Ectodermal cell (in vitro differentiated cells): ENCODE measurements around the gene RAPGEF3.

Experiments
- H3K27ac ChIP-seq: 2 replicates; pipeline ENCODE4 v1.7.0; 2013; ENCODE audit warnings: mild to moderate bottlenecking, low read depth, low read length; ENCODE audit not compliant: insufficient read depth, poor library complexity, severe bottlenecking
- H3K27me3 ChIP-seq: 2 replicates; pipeline ENCODE4 v1.7.0; 2013; ENCODE audit warnings: mild to moderate bottlenecking, low read length; ENCODE audit not compliant: insufficient read depth, control insufficient read depth, poor library complexity, severe bottlenecking
- H3K36me3 ChIP-seq: one replicate; pipeline ENCODE4 v1.7.0; 2013; ENCODE audit warnings: low read length; ENCODE audit not compliant: control insufficient read depth, insufficient read depth
- H3K4me1 ChIP-seq: one replicate; pipeline ENCODE4 v1.7.0; 2013; ENCODE audit warnings: low read length; ENCODE audit not compliant: control insufficient read depth, insufficient read depth
- H3K4me3 ChIP-seq: 2 replicates; pipeline ENCODE4 v1.7.0; 2013; ENCODE audit warnings: low read depth, low read length, control low read depth; ENCODE audit not compliant: insufficient read depth
- H3K9me3 ChIP-seq: 2 replicates; pipeline ENCODE4 v1.7.0; 2013; ENCODE audit warnings: mild to moderate bottlenecking, low read length, moderate library complexity; ENCODE audit not compliant: control insufficient read depth
- WGBS, 2 experiments: methylation state at CpG; one replicate each; pipeline ENCODE4 v1.1.7; 2013; ENCODE audit warnings: missing lambda C conversion rate in 2 of 2; 5-methylcytosine and 5-hydroxymethylcytosine counted together

RAPGEF3 gene

DNA sequence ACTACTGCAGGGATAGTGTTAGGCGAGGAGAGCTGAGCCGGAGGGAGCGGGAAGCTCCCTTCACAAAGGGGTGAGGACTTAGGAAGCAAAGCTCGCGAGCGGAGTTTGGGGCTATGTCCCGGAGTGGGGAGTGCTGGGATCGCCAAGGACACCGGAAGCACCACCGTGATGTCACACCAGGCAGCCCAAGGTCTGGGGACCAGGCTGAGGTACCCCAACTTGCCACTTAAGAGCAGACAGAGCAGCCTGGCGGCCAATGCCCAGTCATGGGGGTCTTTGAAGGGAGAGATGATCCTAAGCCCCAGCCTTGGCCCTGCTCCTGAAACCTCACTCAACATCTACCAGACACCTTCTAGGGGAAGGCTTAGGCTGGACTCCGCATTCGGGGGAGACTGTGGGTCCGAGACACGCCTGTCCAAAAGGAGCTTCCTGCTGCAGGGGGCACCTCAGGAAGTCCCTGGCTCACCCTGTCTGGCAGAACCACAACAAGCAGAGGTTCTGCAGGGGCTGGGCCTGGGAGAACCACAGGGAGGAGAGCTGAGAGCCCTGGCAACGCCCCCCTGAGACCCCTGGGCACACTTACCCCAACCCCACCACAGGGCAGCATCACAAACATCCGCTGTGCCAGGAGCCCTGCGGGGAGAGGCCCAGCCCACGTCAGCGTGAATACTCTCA lies 32.1 kb upstream of the RAPGEF3 start:
- Histone ChIP-seq H3K4me1 (no peaks in the 10 kb centered on the region), H3K4me3 (no peak overlapping the region), H3K27ac (no peak overlapping the region), H3K36me3 (peaks cover 14% of the 10 kb centered on the region), H3K27me3 (no peaks in the 10 kb centered on the region), H3K9me3 (no peaks in the 10 kb centered on the region)
- 94 to 96% methylated on average over 20 of the region's 20 CpGs for WGBS, 2 experiments

DNA sequence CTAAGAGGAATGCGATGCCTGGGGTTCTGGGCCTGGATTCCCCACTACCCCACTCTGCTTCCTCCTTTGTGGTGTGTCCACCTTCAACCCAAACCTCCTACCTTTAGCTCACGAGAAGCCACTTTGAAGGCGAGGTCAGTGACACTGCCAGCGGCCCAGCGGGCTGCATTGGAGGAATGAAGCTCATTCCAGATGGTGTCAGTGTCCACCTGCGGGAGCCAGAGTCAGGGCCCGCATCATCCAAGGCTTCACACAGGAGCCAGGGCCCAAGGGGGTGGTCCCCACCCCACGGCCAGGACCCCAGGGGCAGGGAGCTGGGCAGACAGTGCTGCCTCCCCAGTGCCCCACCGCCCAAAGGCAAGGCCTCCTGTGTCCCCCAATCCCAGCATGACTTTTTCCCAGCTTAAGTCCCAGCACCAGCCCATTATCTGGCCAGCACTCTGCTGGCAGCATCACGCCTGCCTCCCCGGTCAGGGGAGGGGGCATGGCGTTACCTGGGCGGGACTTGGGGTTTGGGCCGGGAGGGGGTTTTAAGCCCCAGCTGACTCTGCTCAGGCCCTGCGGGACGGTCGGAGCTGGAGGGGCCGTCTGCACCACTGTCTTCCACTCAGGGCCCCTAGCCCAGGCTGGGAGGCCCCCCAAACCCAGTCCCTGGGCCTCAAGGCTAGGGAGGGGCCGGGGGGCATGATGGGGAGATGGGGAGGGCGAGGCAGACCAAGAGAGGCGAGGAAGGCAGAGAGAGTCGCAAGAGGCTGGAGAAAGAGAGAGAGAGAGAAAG lies 31.2 kb upstream of the RAPGEF3 start:
- 93 to 94% methylated on average over 22 of the region's 22 CpGs for WGBS, 2 experiments
- Histone ChIP-seq H3K27ac (no peak overlapping the region), H3K9me3 (no peaks in the 10 kb centered on the region), H3K4me1 (no peaks in the 10 kb centered on the region), H3K36me3 (peaks cover 22% of the 10 kb centered on the region), H3K4me3 (no peak overlapping the region), H3K27me3 (no peaks in the 10 kb centered on the region)

DNA sequence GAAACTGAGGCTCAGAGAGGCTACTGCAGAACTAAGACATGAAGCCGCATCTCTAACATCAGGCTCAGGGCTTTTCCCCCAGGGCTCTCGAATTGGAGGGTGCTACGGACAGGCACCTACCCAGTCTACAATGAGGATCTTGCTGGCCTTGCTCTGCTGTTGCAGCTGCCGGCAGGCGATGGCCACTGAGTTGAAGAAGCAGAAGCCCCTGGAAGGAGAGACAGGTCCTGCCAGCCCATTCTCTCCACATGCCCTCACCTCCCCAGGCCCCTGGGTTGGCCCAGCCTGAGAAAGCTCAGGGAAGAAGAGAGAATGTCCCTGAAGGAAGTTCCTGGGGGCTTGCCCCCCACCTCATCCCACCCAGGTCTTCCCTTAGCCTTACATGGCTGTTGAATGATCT lies 30.5 kb upstream of the RAPGEF3 start:
- no peak overlapping the region for H3K4me3 ChIP-seq

DNA sequence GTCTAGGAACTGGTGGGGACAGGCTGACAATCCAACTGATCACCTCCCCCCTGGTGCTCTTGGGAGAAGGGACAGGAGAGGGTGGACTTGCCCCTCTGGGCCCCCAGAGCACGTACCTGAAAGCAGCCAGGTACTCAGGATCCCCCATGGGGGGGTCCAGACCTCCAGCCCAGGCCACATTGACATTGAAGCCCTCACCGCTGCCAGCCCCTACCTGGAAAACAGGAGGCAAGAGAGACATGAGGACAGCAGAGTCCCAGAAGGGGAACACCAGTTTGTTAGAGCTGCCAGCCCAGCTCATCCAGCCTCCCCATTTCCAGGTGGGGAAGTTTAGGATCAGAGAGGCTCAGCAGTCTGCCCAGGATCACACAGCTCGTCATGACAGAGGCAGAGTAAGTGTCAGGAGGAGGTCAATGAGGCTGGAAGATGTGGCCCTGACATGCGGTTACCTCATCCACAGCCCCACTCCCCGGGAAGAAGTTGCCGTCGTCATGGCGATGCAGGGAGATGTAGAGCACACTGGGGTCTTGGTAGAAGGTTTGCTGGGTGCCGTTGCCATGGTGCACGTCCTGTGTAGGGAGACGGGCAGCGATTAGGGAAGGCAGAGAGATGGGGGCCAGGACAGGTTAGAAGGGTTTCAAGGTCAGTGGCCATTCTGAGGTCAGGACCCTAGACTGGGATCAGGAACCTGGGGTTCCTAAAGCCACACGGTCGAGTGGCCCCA lies 29.1 kb upstream of the RAPGEF3 start:
- H3K9me3 ChIP-seq = no peaks in the 10 kb centered on the region
- WGBS, 2 experiments = 86 to 89% methylated on average over 14 of the region's 14 CpGs
- no peaks in the 10 kb centered on the region for H3K4me1 ChIP-seq
- no peak overlapping the region for H3K4me3 ChIP-seq
- no peaks in the 10 kb centered on the region for H3K27me3 ChIP-seq
- no peak overlapping the region for H3K27ac ChIP-seq
- H3K36me3 ChIP-seq = peaks cover 41% of the 10 kb centered on the region

More for the DNA sequence above, 30.5 kb upstream of the RAPGEF3 start:
- no peak overlapping the region for H3K27ac ChIP-seq
- no peaks in the 10 kb centered on the region for H3K27me3 ChIP-seq
- no peaks in the 10 kb centered on the region for H3K9me3 ChIP-seq
- WGBS, 2 experiments = 96 to 98% methylated on average over 5 of the region's 5 CpGs
- no peaks in the 10 kb centered on the region for H3K4me1 ChIP-seq
- H3K36me3 ChIP-seq = peaks cover 29% of the 10 kb centered on the region

DNA sequence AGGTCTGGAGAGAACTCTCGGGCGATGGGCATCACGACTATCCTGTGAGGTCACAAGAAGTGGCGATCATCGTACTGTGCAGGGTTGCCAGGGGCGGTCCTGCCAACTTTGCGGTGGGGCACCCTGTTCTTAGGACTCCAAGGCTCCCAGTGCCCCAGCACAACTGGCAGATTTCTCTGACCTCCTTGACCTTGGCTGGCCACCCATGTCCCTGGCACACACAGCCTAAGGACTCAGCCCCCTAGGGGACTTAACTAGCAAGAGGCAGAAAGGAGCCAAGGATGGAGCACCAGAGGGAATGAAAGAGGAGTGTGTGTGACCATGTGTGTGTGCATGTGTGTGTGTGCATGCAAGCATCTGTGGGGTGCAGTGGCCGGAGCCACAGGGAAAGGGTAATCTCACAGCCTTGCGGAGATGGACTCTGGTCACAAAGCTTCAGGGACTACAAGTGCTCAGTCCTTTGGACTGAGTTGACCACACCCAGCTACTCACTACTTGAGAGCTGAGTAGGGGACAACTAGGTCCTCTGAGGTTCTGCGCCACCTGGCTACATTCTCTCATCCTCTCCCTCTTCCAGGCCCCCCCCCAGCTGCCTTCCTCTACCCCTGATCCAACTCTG lies 28.1 kb upstream of the RAPGEF3 start:
- no peak overlapping the region for H3K4me3 ChIP-seq
- no peaks in the 10 kb centered on the region for H3K4me1 ChIP-seq
- no peak overlapping the region for H3K27ac ChIP-seq
- WGBS, 2 experiments = 94 to 97% methylated on average over 10 of the region's 10 CpGs
- H3K27me3 ChIP-seq = no peaks in the 10 kb centered on the region
- peaks cover 41% of the 10 kb centered on the region for H3K36me3 ChIP-seq
- no peaks in the 10 kb centered on the region for H3K9me3 ChIP-seq

DNA sequence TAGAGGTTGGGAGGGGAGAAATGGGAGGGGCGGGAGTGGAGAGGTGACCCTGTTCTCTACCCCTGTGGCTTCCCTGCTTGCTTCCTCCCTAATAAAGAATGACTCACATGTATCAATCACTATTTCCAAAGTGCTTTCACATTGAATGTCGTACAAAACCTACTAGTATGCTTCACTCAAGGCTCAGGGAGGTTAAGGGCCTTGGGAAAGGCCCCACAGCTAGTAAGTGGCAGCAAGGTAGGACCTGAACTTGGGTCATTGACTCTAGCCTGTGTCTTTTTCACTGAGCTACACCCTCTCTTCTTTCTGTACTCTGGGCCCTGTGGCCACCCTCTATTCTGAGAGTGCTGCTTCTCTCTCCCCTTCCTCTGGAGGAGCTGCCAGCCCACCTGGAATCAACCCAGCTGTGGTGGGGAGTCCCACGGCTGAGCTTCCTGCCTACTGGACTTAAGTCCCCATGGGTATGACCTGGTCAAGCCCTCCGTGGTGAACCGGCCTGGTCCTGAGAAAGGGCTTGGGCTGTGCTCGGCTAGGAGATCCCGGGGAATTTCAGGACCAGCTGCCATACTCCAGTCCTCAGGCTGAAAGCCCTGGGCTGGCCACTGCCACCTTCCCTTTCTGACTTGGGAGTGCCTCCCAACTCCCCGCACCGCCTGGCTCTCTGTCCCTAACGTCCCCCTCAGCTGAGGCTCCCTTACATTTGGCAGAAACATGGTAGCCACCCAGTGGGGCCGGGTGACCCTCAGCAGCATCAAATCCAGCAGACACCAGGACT lies 27.4 kb upstream of the RAPGEF3 start:
- Histone ChIP-seq H3K27me3 (no peaks in the 10 kb centered on the region), H3K4me1 (no peaks in the 10 kb centered on the region), H3K9me3 (no peaks in the 10 kb centered on the region), H3K27ac (no peak overlapping the region), H3K36me3 (peaks cover 41% of the 10 kb centered on the region), H3K4me3 (no peak overlapping the region)
- 91 to 94% methylated on average over 11 of the region's 11 CpGs for WGBS, 2 experiments

DNA sequence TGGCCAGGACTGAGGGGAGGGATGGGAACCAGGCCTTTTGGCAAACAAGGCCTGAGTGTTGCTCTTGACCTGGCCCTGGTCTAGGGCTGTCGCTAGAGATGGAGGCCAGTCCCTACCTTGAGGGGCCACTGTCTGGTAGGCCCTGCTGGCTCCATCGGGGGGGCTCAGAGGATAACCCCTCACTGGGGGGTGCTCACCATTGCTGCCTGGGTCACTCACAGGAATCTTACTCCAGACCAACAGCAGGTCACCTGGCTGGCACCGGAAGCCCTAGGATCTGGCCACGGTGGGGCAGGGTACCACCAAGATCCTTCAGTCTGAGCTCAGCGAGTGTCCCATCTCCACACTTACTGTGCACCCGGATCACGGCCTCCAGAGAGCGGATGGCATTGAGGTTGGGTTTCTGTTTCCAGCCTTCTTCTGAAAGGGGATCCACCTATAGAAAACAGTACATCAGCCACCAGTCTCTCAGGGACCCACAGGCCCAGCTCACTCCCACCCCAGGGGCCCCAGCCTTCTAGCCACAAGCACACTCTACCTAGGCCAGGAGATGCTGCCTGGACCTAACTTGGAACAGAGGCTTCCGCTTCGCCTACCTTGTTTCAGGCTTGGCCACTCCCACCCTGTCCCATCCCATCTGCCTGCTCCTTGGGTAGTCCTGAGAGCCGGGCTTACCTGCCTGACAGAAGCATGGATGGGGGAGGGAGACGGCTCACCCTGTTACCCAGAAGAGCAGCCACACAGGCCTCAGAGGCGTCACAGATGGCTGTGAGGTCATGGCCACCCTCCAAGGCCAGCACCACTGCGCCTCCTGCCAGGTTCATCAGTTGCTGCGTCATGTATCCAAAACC lies 26.6 kb upstream of the RAPGEF3 start:
- Histone ChIP-seq H3K4me3 (no peak overlapping the region), H3K9me3 (no peaks in the 10 kb centered on the region), H3K36me3 (peaks cover 41% of the 10 kb centered on the region), H3K4me1 (no peaks in the 10 kb centered on the region), H3K27me3 (no peaks in the 10 kb centered on the region), H3K27ac (no peak overlapping the region)
- 94 to 97% methylated on average over 15 of the region's 15 CpGs for WGBS, 2 experiments

DNA sequence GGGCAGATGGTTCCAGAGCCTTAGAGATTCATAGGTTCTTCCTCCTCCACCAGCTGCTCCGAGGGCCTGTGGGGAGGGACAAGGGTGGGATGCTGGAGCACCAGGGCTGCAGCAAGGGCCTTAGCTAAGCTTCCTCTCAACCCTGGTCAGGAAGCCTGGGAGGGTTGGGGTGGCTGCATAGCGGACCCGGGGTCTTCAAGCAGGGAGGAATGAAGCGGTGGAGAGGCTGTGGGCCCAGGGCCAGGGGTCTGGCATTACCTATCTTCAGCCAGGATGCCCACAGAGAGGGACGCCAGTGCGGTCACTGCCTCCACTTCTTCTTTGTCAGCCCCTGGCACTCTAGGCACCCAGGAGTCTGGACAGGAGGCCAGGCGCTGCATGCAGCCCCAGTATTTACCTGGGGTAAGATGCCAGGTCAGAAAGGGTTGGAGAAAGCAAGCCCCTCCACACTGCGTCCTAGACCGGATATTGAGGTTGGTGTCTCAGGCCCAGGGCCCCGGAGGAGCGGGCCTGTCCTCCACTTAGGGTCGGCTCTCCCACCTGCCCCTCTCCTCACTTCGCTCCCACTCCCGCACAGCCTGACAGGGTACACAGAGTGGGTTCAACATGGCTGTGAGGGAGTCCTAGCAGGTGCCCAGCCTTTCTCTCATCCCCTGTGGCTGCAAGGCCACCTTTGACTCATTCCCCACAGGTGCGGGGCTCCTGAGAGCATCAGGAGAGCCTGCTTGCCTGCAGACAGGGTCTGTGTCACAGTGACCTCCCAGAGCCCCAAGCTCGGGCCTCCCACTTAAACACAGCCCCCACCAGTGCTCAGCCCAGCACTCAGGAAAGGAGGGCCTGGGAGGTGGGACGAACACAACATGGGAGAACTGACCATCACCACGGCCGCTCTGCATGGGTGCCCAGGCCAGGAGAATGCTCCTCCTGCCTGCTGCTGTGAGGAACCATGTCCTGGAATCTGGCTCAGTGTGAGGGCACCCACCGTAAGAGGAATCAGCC lies 25.4 kb upstream of the RAPGEF3 start:
- 94 to 95% methylated on average over 20 of the region's 20 CpGs for WGBS, 2 experiments
- peaks cover under 1% of the 10 kb centered on the region for H3K4me1 ChIP-seq

More for the DNA sequence above, 25.4 kb upstream of the RAPGEF3 start:
- H3K36me3 ChIP-seq = peaks cover 41% of the 10 kb centered on the region
- H3K27ac ChIP-seq = no peak overlapping the region
- H3K4me3 ChIP-seq = no peak overlapping the region
- H3K27me3 ChIP-seq = no peaks in the 10 kb centered on the region
- H3K9me3 ChIP-seq = no peaks in the 10 kb centered on the region
